Measurements from ENCODE around the gene CBLC. TPM values are rescaled to one million over a fixed set of nuclear protein-coding genes. Genes with fewer than 3 reads are reported as not detected.

CBLC gene
- total RNA-seq: not detected in 2 replicates

GRCh38 chr19:44777715-44778347, at the start of gene CBLC:
Gene CBLC (plus strand): TSS chr19:44777890. CDS start chr19:44777932, 42 bp downstream.

GRCh38 chr19:44748426-44749254, 29.1 kb upstream of the CBLC start, which contains the start of gene BCL3:
Gene BCL3 (plus strand): TSS chr19:44748708. CDS start chr19:44748791, 83 bp downstream.

GRCh38 chr19:44808463-44809371, 31.0 kb downstream of the CBLC start, which contains the start of gene BCAM:
Gene BCAM (plus strand): TSS chr19:44809103. CDS start chr19:44809125, 22 bp downstream.

GRCh38 chr19:44845612-44846454, 68.1 kb downstream of the CBLC start, which contains the start of gene NECTIN2:
Gene NECTIN2 (plus strand): TSS chr19:44846297. CDS start chr19:44846526, 229 bp downstream.

Small RNA genes lying within 50 kb of the gene (small RNA-seq; reads per million reads assigned to genes)
- gene RF00156: 0.34 reads per million, percentile 14 among the genes with 10 or more reads in this experiment

Other genes starting within 250 kb of the CBLC start
- gene CEACAM20, start 248.2 kb upstream of the CBLC start, total RNA-seq: 0.10 and 0.33 TPM in 2 replicates
- 0.29 and 0.65 TPM in 2 replicates for gene IGSF23, start 164.3 kb upstream of the CBLC start, total RNA-seq
- 174 and 243 TPM in 2 replicates for gene PVR, start 134.0 kb upstream of the CBLC start, total RNA-seq
- 3.3 and 4.6 TPM in 2 replicates for gene CEACAM19, start 106.4 kb upstream of the CBLC start, total RNA-seq
- gene CEACAM16, start 78.7 kb upstream of the CBLC start, total RNA-seq: under 0.01 TPM in 1 of 2 replicates, not detected in the other
- gene BCL3, start 29.2 kb upstream of the CBLC start, total RNA-seq: 4.8 and 5.6 TPM in 2 replicates
- gene BCAM, start 31.2 kb downstream of the CBLC start, total RNA-seq: 29.4 and 41.2 TPM in 2 replicates
- 141 and 176 TPM in 2 replicates for gene NECTIN2, start 68.4 kb downstream of the CBLC start, total RNA-seq
- 88.1 and 88.8 TPM in 2 replicates for gene TOMM40, start 113.4 kb downstream of the CBLC start, total RNA-seq
- 0.67 and 0.98 TPM in 2 replicates for gene APOE, start 127.9 kb downstream of the CBLC start, total RNA-seq
- gene APOC1, start 136.7 kb downstream of the CBLC start, total RNA-seq: 0.33 and 0.86 TPM in 2 replicates
- gene APOC4, start 164.3 kb downstream of the CBLC start, total RNA-seq: not detected in 2 replicates
- not detected in 2 replicates for gene APOC2, start 168.2 kb downstream of the CBLC start, total RNA-seq
- gene CLPTM1, start 177.5 kb downstream of the CBLC start, total RNA-seq: 51.3 and 58.8 TPM in 2 replicates
- gene RELB, start 223.6 kb downstream of the CBLC start, total RNA-seq: 12.4 and 14.7 TPM in 2 replicates

Data from vein endothelial cell (primary cell).